Spleen (tissue), 11 donors: ENCODE results near the gene ATP5F1E. TPM values are rescaled to one million over a fixed set of nuclear protein-coding genes. Genes with fewer than 3 reads are reported as not detected.
A peak's percentile ranks its signal among the peaks of the same experiment; 100 is the strongest.

ENCODE experiments used
- DNase-seq: peaks from one replicate; pipeline ENCODE4 v3.0.0-alpha.2; 2020
- H3K27ac ChIP-seq, 8 donors: fragments of 200-600 bp; sonication (generic) in 7 of 8; 1 replicate in 4 of 8; 2 replicates in 4 of 8; pipeline versions ENCODE4 v1.5.0 to v1.8.0; 2016 to 2021; ENCODE audit warnings: inconsistent platforms in 4 of 8, mild to moderate bottlenecking in 4 of 8, moderate library complexity in 1 of 8
- H3K27me3 ChIP-seq, 7 donors: fragments of 200-600 bp; sonication (generic) in 6 of 7; replicated peaks in 1 of 7; 1 replicate in 4 of 7; 2 replicates in 3 of 7; pipeline versions ENCODE4 v1.5.0 to v1.8.0; 2016 to 2021; ENCODE audit warnings: inconsistent platforms in 3 of 7, mild to moderate bottlenecking in 1 of 7
- H3K36me3 ChIP-seq, 6 donors: fragments of 200-600 bp; sonication (generic) in 5 of 6; 1 replicate in 4 of 6; 2 replicates in 2 of 6; pipeline versions ENCODE4 v1.5.0 to v1.8.0; 2016 to 2021; ENCODE audit warnings: inconsistent platforms in 2 of 6
- H3K4me1 ChIP-seq, 6 donors: fragments of 200-600 bp; sonication (generic) in 5 of 6; 1 replicate in 3 of 6; 2 replicates in 3 of 6; pipeline versions ENCODE4 v1.5.0 to v1.8.0; 2016 to 2021; ENCODE audit warnings: inconsistent platforms in 3 of 6
- H3K4me3 ChIP-seq, 8 donors: fragments of 200-600 bp; sonication (generic) in 7 of 8; 1 replicate in 4 of 8; 2 replicates in 4 of 8; pipeline versions ENCODE4 v1.5.0 to v1.8.0; 2016 to 2021; ENCODE audit warnings: inconsistent platforms in 4 of 8, mild to moderate bottlenecking in 4 of 8, moderate library complexity in 2 of 8
- H3K9me3 ChIP-seq, 8 donors: fragments of 200-600 bp; sonication (generic) in 7 of 8; 1 replicate in 4 of 8; 2 replicates in 4 of 8; pipeline versions ENCODE4 v1.5.0 to v1.8.0; 2016 to 2021; ENCODE audit warnings: inconsistent platforms in 4 of 8
- POLR2A ChIP-seq, 3 donors: fragments of 450-650 bp; IDR thresholded peaks; one replicate each; pipeline ENCODE4 v1.5.1; 2017; ENCODE audit warnings: antibody characterized with exemption in 3 of 3, mild to moderate bottlenecking in 1 of 3
- POLR2AphosphoS5 ChIP-seq, 3 donors: sonication (generic); formaldehyde crosslinking; IDR thresholded peaks; one replicate each; pipeline ENCODE4 v1.5.1; 2017; ENCODE audit warnings: antibody characterized with exemption in 3 of 3
- WGBS, 5 donors: extraction: QIAGEN DNeasy Blood & Tissue Kit in 3 of 5; methylation state at CpG; one replicate each; pipeline versions ENCODE4 v1.1.5 to v1.1.7; 2013 to 2018; 5-methylcytosine and 5-hydroxymethylcytosine counted together
- intact Hi-C: fragments of 100-400 bp; cut with DNase I; formaldehyde crosslinking; loops from one replicate; pipeline ENCODE4 v1.15.0; 2023; ENCODE audit warnings: low total_unique reads
- polyA plus RNA-seq, 3 donors: library from polyadenylated mRNA; stranded (reverse); fragments of 200-250 nt; gene quantifications; one replicate each; pipeline ENCODE4 v1.2.1, GENCODE V29; 2013
- total RNA-seq, 7 donors: library from RNA; depleted of rRNA in 3 of 7; stranded (reverse); fragments of >200 nt in 3 of 7; fragmentation: NEBNext Ultra II Directional in 4 of 7; extraction: Animal tissue kit (Norgen Biotek cat#: 25700) in 4 of 7; gene quantifications; one replicate each; pipeline versions ENCODE4 v1.1.0 to v1.2.1, GENCODE V29; 2016 to 2021
- TF ChIP-seq, protein P1 (sequence below), 11 experiments: fragments of 200-600 bp in 7 of 11; fragments of 450-650 bp in 4 of 11; sonication (generic) in 4 of 11; IDR thresholded peaks in 8 of 11; conservative IDR thresholded peaks in 3 of 11; 1 replicate in 7 of 11; 2 replicates in 4 of 11; pipeline versions ENCODE4 v1.4.0 to v1.8.0; 2016 to 2021; ENCODE audit warnings: antibody characterized with exemption in 11 of 11, inconsistent platforms in 4 of 11, mild to moderate bottlenecking in 1 of 11
- donor health status: healthy with polysubstance abuse.
- donor health status: DM: no; HTN: no; CAD: no; lungs with moderate emphysema.
- donor health status: DM: no; HTN: no; CAD: no.
- donor health status: Bipolar disorder and iron deficiency.
- donor health status: healthy.
- donor health status: DM: no; HTN: no; CAD: no.
- donor health status: DM: yes; HTN: yes; CAD: no.

The ATP5F1E gene
- total and polyA plus RNA-seq, 10 donors: 24.2 to 71.1 (median 64.9) TPM

DNA sequence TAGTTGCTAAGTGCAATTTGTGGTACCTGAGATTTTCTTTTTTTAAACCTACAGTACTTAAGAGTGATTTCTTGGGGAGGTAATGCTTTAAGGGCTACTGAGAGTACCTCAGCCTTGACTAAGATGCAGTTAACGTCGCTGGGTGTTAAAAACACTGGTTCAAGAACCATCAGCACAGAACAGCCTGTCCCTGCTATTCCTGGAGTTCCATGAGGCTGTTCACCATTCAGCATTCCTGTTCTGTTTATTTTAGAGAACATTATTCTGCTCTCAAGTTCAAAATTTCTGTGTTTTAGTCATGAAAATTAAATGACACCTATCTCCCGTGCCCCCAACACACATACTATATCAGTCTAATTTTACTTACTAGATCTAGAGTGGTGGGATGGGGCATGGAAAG lies 12.2 kb upstream of the ATP5F1E start:
- no peak overlapping the region for H3K4me3 ChIP-seq
- DNase-seq: no peak
- no peaks in the 10 kb centered on the region for H3K9me3 ChIP-seq
- 59 to 80% (median 77%) methylated on average over 3 of the region's 3 CpGs for WGBS, 5 donors
- H3K36me3 ChIP-seq: peaks cover 0 to 13% (median 0%) of the 10 kb centered on the region in 6 donors
- H3K27me3 ChIP-seq: no peaks in the 10 kb centered on the region
- TF ChIP-seq, protein P1, sequence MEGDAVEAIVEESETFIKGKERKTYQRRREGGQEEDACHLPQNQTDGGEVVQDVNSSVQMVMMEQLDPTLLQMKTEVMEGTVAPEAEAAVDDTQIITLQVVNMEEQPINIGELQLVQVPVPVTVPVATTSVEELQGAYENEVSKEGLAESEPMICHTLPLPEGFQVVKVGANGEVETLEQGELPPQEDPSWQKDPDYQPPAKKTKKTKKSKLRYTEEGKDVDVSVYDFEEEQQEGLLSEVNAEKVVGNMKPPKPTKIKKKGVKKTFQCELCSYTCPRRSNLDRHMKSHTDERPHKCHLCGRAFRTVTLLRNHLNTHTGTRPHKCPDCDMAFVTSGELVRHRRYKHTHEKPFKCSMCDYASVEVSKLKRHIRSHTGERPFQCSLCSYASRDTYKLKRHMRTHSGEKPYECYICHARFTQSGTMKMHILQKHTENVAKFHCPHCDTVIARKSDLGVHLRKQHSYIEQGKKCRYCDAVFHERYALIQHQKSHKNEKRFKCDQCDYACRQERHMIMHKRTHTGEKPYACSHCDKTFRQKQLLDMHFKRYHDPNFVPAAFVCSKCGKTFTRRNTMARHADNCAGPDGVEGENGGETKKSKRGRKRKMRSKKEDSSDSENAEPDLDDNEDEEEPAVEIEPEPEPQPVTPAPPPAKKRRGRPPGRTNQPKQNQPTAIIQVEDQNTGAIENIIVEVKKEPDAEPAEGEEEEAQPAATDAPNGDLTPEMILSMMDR (IDR thresholded peaks at IDR 0.05 in 8 of 11, conservative IDR thresholded peaks at IDR 0.05 in 3 of 11): no peak
- TF ChIP-seq POLR2A (IDR thresholded peaks at IDR 0.05) (no peak), POLR2AphosphoS5 (IDR thresholded peaks at IDR 0.05) (no peak)
- peaks cover 19 to 54% (median 44%) of the 10 kb centered on the region in 6 donors for H3K4me1 ChIP-seq
- intact Hi-C loops: loop anchor here (10.0 kb wide), 1 partner anchor 159 kb away; no protein-coding TSS in a partner anchor
- peak overlapping the region in 6 of 8 donors; percentile 10 to 94 (median 89) for H3K27ac ChIP-seq

DNA sequence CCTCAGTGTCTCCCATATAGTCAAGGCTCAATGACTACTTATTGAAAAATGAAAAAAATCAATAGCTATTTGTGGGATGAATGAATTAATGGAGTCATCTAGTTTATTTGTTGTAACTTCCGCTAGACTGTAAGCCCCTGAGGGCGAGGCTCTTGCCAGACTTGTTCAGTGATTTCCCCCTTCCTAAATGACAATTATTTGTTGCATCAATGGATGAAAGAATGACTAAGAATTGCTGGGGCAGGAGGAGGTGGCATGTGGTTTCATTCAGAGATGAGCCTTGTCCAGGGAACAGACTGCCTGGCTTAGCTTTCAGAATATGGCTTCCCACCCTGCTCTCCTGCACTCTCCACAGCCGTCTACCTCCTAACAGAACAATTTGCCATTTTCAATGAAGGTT lies 11.6 kb upstream of the ATP5F1E start:
- H3K27ac ChIP-seq: peak overlapping the region in 7 of 8 donors; percentile 10 to 94 (median 88)
- TF ChIP-seq POLR2AphosphoS5 (IDR thresholded peaks at IDR 0.05) (no peak), POLR2A (IDR thresholded peaks at IDR 0.05) (no peak)
- TF ChIP-seq, protein P1 (IDR thresholded peaks at IDR 0.05 in 8 of 11, conservative IDR thresholded peaks at IDR 0.05 in 3 of 11): no peak
- intact Hi-C loops: loop anchor here (10.0 kb wide), 1 partner anchor 159 kb away; no protein-coding TSS in a partner anchor
- WGBS, 5 donors: 60 to 70% (median 62%) methylated on average over 3 of the region's 3 CpGs
- DNase-seq: no peak
- H3K4me1 ChIP-seq: peaks cover 19 to 60% (median 50%) of the 10 kb centered on the region in 6 donors
- no peaks in the 10 kb centered on the region for H3K9me3 ChIP-seq
- no peaks in the 10 kb centered on the region for H3K27me3 ChIP-seq
- H3K36me3 ChIP-seq: peaks cover 0 to 13% (median 0%) of the 10 kb centered on the region in 6 donors
- peak overlapping the region in 1 of 8 donors; percentile 95 for H3K4me3 ChIP-seq

DNA sequence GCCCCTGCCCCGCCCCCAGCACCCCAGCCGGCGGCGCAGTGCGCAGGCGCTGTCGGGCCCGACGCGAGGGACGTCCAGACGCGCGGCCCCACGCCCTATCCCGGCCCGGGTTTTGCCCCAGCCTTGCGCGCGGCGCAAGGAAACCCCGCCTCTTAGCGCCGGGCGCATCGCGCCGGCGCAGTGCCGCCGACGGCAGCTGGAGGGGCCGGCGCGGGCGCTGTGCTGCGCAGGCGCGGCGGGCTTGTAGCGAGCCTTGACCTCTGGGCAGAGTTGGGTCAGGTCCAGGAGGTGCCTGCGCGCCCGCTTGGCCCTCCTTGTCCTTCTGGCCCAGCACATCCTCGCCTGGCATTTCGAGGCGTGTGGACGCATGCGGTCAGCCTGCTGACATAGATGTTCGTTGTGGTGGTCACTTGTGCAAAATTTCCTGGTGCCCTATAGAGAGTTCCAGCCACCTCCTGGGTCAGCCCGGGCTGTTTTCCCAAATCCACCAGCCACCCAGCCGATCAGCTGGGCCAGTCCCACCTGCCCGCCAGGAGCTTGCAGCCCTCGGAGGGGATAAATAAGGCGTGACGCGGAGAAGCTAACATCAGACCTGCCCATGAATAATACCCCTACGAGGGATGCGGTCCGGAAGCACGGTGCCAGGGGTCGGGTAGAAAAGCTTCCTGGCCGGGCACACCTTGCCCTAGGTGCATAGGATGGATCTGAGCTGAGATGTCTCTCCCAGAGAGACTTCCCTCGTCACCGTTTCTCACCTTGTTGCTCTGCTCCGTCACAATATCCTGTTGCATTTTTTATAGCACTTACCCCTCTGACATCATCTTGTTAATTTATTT lies 10.9 kb upstream of the ATP5F1E start:
- H3K4me1 ChIP-seq: peaks cover 19 to 67% (median 56%) of the 10 kb centered on the region in 6 donors
- WGBS, 5 donors: 14 to 58% (median 15%) methylated on average over 17 to 66 of the region's 66 CpGs
- TF ChIP-seq POLR2A (IDR thresholded peaks at IDR 0.05): peak in 1 of 3 donors; percentile 19
- peak; percentile 79 to 88 (median 87) for TF ChIP-seq POLR2AphosphoS5 (IDR thresholded peaks at IDR 0.05)
- TF ChIP-seq, protein P1 (IDR thresholded peaks at IDR 0.05 in 8 of 11, conservative IDR thresholded peaks at IDR 0.05 in 3 of 11): peak in 6 of 11 experiments; percentile 15 to 65 (median 40)
- peak; percentile 99 for DNase-seq
- intact Hi-C loops: loop anchor here (10.0 kb wide), 1 partner anchor 158 kb away; no protein-coding TSS in a partner anchor
- H3K9me3 ChIP-seq: no peaks in the 10 kb centered on the region
- H3K27ac ChIP-seq: peak overlapping the region; percentile 80 to 94 (median 88)
- peaks cover 0 to 17% (median 3%) of the 10 kb centered on the region in 6 donors for H3K36me3 ChIP-seq
- no peaks in the 10 kb centered on the region for H3K27me3 ChIP-seq
- peak overlapping the region; percentile 71 to 95 (median 88) for H3K4me3 ChIP-seq
